GM21526 (cell line): ENCODE measurements around the gene UBE2QL1.
A peak's percentile ranks its signal among the peaks of the same experiment; 100 is the strongest.
"Not testable (repeated sequence)": the region's sequence is repeated elsewhere in the genome, so short reads cannot be mapped to it uniquely, and the experiment has no call there.

Experiments
- ATAC-seq: cut with Tn5 transposase; IDR thresholded peaks from one replicate; pipeline ENCODE4 v1.9.1; 2021; ENCODE audit warnings: moderate library complexity; ENCODE audit not compliant: unreplicated experiment, low FRiP score

Gene UBE2QL1

DNA sequence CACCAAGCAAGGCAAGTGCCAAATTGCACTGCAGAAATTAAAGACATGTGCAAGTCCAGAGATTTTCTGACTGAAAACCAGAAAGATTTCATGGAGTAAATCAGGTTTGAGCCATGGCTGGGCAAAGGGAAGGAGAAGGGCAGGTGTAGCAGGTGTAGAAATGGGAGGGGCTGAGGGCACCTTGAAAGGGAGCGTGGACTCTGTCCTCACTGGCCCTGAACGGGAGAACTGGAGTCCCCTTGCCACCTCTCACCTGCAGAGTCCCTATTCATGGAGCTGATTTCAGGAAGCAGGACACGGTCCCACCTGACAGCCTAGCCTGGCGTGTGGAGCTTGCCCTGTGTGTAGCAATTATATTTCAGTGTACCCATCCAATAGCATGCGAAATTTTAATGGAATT is 46.3 kb downstream of the UBE2QL1 start:
- ATAC-seq, result no peak

DNA sequence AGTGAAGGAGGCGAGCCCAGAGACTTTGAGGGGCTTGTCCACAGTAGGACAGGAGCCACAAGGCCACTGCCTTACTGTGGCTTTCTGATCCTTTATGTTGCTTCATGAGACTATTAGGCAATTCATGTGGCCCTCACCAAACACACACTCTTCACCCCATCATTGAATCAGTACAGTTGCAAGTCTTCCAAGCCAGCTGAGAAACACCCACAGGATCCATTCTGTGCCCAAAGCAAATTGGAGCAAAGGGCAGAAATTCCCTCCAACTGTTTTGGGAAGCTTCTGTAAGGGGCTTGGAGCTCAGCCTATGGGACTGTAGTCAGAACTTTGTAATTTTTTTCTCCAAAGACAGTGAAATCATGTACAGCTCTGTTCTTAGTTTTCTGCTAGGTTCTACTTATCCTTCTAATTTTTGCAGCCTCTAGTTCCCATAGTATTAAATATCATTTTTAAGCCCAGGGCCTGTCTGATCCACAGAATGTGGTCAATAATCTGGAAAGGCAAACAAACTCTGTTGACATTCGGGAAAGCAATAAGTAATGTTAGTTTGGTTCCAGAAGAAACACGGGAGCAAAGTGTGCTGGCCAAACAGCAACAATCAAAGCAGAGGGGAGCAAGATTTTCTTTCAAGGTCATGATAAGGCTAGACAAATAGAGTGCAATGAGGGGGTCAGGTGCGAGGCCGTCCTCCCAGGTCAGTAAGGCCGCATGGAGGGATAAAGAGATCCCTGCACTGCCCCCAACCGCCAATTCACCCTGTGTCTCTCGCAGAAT is 47.0 kb downstream of the UBE2QL1 start:
- ATAC-seq, result no peak

DNA sequence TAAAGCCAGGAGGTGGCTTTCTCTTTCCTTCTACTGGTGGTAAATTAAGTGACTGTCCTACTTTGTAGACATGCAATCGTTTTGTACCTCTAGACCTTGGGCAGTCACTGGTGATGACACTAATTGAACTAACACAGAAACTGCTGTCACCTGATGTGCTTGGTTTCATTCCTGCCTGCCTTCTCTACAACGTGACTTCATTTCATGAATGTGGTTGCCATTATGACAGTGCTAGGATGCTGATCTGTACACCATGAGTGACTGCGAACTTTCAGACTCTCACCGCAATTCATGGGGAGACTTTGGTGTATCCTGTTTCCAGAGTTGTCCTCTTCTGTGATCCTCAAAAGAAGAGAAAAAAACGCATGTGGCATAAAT is 47.5 kb downstream of the UBE2QL1 start:
- ATAC-seq, result peak; percentile 95

DNA sequence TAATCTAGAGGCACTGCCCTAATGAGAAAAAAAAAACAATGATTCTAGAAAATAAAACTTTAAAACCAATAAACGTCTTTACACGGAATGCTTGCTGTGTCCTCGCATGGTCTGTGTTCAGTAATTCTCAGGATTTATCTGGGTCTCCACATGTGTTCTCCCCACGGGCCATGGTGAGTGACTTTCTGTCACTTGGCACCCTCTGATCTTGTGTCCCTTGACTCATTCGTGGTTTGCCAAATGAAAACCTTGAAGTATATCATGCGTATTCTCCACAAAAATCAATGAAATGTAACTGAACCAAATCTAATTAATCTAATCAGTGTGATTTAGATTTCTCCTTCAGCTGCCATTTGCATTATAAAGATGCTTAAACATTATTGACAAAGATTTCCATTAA is 48.0 kb downstream of the UBE2QL1 start:
- peak; percentile 9 for ATAC-seq

DNA sequence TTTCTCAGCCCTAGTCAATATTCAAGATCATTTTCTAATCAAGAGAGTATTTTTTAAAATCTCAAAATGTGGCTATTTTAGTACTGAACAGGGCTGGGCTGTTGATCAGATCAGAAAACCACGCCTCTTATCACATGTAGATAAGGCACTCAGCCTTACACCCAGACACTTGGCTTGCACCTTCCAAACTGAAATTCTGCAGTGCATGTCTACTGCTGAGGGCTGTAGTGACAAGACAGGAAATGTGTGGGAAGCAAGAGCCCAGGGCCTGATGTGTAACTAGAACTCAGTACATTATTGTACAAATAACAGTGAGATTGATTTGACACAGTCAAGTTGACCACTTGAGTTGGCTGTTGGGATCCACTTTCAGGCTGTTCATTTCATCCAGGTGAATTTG is 48.6 kb downstream of the UBE2QL1 start:
- no peak for ATAC-seq

DNA sequence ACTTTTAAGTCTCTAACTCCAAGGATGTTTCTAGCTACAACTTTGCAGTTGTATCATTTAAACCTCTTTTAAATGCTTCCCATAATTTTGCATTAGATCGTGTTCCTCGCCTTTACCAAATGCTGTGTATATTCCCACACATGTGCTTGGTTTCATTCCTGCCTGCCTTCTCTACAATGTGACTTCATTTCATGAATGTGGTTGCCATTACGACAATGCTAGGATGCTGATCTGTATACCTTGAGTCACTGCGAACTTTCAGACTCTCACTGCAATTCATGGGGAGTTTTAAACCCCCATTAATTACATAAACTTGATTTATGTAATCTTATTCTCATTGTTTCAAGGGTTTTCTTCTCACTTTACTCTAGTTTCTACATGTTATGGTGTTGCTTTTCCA is 50.3 kb downstream of the UBE2QL1 start:
- no peak for ATAC-seq

DNA sequence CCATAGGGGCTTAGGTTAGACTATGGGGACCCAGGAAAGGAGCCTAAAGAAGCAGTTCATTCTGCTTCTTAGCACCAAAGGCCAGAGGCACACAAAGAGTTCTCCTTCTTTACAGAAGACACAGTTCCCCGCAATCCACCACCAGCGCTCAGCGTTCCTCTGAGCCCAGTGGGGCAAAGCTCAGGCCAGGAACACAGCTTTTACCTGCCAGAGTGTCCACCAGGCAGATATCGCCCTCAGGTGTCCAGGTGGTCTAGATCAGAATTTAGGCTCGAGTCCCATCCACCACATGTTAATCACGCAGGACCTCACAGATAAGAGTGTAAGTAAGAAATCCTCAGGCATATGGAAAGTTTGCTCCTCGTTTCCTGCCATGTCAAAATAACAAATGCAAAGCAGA is 53.0 kb downstream of the UBE2QL1 start:
- no peak for ATAC-seq

DNA sequence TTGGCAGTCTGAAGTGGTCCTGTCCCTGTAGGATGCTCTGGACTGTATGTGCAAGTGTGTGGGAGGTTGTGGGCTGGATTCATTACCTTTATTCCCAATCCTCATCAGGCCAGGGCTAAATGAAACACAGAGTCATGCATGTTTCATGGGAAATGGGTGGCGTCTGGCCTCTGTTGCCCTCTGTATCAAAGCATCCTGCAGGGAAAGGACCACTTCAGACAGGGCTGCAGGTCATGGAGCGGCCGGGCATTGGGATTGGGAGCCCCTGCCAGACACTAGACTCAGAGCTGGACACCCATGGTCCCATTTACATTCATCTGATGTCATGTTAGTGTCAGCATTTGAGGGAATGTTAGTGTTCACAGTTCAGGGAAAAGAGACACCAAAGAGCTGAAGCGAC is 53.8 kb downstream of the UBE2QL1 start:
- no peak for ATAC-seq

DNA sequence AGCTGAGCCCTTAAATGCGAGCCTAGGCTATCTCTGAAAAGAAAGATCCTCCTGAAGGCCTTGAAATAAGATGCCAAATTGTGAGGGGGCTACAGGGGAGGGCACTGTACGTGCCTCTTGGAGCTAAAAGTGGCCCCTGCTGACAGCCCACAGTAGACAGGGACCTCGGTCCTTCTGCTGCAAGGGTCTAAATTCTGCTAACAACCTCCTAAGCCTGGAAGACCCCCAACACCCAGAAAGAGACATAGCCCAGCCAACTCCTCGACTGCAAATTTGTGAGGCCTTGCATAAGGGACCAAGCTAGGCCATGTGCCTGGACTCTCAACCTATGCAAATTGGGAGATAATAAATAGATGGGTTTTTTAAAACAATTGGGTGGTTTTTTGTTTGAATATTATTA is 54.7 kb downstream of the UBE2QL1 start:
- ATAC-seq, result no peak

DNA sequence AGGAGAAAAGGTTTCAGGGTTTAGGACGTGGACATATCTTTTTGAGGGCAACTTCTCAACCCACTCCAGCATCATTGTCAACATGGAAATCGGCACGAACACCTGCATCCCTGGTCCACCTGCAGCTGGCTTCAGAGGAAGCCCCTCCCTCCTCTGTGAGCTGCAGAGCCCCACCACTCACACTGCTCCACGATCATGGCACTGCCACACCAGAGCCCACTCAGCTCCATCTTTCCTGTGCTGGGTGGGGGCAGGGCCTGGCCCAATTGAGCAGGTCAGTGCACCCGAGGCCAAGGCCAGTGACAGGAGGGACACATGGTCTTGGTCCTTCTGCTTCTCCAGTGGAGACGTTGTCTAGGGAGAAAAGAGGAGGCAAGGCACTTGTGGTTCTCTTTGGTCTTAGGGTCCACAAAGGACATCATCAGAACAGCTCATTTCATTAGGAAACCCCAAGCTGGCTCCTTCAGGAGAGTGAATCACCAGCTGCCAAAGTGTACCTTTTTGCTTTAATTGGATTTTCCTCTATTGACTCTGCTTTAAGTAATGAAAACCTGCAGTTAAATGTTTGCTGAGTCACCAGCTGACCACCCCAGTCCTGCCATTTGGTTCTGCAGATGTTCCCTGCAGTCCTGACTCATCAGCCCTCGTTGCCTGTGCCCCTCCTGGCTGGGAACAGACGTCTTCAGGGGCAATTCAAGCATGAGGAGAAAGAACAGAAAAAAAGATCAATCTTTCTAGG is 56.2 kb downstream of the UBE2QL1 start:
- ATAC-seq, result no peak

DNA sequence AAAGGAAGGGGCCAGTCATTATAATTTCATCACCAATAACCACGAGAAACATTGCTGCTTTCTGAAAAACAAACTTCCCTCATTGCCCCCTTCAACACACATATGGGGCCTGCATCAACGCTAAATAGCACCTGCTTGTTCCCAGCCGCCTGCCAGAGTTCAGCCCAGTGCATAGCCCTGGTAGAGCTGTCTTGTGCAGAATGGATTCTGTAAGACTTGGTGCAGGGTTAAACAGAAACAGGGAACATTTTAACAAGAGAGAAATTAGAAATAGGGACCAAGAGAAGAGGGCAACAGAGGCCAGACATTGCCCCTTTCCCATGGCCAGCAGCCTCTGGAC is 56.7 kb downstream of the UBE2QL1 start:
- ATAC-seq, result no peak

DNA sequence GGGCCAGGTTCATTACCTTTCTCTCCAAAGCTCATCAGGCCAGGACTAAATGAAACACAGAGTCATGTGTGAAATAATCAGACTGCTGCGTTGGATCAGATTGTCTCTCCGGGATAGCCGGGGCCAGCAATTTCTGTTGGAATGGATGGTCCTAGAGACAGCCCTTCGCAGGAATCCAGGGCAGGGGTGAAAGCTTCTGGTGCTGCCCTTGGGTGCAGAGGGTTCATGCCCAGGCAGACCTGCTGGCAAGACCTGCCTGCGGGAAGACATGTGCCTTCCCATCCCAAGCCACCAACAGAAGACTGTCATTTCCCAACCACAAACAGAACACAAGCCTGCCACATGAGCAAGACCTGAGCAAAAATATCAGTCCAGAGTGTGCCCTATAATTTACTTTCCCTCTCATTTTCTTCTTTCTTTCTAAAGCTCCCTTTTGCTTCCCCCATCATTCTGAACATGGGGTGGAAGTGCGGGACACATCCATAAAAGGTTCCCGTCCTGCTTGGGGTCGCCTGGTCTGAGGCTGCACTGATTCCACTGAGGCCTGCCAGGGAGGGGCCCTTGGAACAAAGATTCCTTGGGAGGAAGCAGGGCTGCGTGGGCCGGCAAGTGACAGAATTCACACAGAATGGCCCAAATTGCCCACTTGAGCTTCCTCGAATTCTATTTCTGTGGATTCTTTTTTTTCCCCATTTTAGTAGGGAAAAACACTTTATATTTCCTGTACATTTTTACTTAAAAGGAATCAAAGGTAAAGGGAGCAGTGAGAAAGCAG is 57.3 kb downstream of the UBE2QL1 start:
- no peak for ATAC-seq

DNA sequence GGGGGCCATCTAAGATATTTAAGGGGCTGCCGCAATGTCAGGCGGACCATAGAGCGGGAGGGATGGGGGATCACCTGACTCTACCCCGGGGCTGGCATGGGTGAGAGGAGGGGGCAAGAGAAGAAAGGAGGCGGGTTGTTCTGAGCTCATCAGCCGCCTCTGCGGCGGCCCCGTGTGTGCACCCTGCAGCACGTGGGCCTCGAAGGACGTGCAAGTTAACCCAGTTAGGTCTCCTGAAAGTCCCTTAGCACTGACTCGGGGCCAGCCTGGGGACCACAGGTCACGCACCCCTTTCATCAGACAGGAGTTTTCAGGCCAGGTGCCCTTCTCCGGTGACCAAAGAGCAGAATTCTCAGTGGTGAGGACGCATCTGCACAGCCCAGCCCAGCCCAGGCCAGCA is 58.0 kb downstream of the UBE2QL1 start:
- ATAC-seq, result no peak

DNA sequence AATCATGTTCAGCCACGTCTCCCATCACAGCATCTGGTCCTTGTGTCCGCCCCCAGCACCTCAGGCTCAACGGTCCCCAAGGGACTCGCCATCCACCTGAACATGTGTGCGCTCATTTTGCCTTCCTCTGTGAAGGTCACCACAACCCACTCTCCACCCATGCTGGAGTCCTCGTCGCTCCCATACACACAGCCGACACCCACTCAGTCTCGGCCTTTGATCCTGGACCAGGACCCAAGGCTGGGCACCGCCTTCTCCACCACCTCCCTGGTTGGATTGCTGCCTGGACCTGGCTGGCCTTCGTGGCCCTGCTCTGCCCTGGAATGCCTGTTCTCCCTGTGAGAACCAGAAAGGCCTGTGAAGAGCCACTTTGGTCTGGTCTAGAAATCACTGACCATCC is 60.3 kb downstream of the UBE2QL1 start:
- ATAC-seq, result no peak

DNA sequence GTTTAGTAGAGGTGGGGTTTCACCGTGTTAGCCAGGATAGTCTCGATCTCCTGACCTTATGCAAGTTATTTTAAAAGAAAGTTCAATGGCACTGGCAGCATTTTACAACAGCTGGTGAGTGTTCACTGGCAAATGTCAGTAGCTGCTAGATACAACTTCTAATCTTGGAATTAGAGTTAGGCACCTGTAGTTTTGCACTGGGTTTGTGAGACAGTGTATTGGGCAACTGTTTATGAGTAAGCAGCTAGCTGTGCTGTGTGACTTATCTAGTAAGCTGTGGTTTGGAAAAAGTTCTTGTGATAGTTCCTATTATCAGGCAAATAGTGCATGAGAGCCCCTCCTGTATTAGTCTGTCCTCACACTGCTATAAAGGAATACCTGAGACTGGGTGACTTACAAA is 61.5 kb downstream of the UBE2QL1 start:
- ATAC-seq, result no peak

DNA sequence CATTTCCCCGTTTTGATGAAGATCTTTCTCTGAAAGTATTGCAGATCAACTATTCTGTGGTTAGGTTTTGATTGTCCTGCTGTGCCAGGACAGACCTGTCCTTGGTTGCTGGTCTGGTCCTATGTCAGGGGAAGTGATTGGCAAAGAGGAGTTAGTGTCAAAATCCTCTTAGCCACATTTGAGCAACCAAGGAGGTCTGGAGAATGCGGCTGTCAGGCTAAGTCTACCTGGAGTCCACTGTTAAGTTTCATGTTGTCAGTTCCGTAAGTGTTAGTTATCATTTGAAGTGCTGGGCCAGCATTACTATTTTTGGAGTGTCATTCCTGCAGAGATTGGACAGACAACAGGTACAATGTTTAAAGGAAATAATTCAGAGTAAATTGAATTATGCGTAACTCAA is 62.3 kb downstream of the UBE2QL1 start:
- ATAC-seq, result no peak

DNA sequence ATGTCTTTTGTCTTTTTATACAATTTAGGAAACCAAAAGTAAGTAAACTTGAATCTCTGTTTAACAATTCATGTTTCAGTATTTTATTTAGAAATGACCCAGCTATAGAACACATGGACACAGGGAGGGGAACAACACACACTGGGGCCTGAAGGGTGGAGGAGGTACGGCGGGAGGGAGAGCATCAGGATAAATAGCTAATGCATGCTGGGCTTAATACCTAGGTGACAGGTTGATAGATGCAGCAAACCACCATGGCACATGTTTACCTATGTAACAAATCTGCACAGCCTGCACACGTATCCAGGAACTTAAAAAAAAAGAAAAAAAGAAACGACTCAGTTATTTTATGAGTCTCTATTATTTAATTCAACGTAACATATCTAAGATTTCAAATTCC is 67.2 kb downstream of the UBE2QL1 start:
- not testable (repeated sequence) for ATAC-seq

DNA sequence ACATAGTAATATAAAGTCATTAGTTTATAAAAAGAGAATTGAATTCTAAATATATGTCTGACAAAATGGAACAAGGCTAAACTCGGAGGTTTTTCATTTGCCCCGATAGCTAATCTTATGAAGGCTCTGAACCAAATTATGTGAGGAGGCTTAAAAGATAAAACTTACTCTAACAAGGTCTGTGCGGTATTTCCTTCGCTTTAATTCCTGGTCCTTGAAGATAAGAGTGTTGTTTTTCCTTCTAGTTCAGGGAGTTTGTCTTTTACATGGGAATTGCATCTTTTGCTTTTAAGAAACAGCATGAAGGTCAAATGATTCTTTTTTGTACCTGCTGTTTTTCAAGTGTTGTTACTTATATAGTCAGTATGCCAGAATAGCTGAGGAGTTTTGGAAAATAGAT is 68.2 kb downstream of the UBE2QL1 start:
- no peak for ATAC-seq

DNA sequence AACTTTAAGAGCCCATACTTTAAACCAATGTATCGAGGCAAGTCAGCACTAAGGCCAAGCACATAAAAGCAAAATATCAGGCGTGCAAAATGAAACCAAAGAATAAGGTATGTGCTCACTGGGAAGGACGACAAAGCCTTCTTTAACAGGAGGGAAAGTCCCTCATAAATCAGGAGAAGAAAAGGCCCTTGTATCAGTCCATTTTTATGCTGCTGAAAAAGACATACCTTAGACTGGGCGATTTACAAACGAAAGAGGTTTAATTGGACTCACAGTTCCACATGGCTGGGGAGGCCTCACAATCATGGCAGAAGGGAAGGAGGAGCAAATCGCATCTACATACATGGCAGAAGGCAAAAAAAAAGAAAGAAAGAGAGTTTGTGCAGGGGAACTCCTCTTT is 68.9 kb downstream of the UBE2QL1 start:
- ATAC-seq, result no peak

DNA sequence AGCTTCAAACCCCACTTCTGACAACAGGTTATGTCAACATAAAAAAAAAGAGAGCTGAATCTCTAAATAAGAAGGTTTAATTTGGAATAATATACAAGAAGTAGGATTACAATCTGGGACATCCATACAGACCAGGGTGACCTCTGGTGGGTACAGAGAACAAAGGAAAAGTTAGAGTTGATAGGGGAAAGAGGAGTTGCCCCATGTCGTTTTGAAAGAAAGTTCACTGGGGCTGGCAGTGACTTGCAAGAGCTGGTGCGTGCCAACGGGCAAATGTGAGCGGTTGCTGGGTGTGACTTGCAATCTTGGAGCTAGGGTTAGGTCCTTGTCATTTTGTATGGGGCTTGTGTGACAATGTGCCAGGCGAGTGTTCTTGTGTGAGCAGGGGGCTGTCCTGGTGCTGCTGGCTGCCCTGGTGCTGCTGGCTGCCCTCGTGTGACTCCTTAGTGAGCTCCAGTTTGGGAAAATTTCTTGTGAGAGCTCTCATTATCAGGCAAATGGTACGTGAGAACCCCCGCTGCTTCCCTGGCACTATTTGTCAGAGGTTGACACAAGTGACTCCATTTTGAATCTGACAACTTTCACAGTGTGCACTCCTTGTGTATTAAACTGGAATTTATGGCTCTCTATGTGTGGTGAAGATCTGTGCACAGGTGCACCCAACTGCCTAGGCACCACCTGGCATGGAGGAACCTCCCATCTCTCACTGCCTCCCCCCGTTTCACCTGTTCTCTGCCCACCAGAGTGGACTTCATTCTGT is 69.8 kb downstream of the UBE2QL1 start:
- ATAC-seq, result no peak

DNA sequence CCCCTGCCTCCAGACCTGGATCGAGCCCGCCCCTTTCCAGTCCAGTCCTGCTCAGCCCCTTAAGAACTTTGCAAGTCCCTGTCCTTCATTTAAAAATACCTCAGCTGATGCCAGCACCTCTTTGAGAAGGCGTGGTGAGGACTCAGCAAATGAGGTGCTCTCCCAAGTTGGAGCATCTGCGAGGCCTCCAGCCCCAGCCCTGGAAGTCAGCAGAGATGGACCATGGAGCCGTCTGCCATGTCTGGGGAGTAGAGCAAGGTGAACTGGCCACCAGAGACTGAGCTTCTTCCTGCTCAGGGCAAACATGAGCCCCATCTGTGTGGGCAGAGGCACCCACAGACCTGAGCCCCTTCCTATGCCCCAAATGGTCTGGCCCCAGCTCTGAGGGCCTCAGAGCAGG is 71.5 kb downstream of the UBE2QL1 start:
- no peak for ATAC-seq
